ENCODE measurements around the gene RABGGTA. TPM values are rescaled to one million over a fixed set of nuclear protein-coding genes. Genes with fewer than 3 reads are reported as not detected.

RABGGTA gene
- total RNA-seq, 1 donor, result 34.0 TPM

GRCh38 chr14:24266344-24267244, 4.8 kb downstream of the RABGGTA start:
- no peak overlapping the region for H3K4me2 ChIP-seq (ENCODE audit: insufficient read depth, low read length)
- peaks cover 38% of the 10 kb centered on the region for H3K36me3 ChIP-seq (ENCODE audit: insufficient read depth, low read length)
- H2AFZ ChIP-seq (ENCODE audit: low read length), result no peak overlapping the region
- TF ChIP-seq CTCF (IDR thresholded peaks at IDR 0.05; ENCODE audit: extremely low read depth, low read depth, low read length), result no peak
- DNase-seq (ENCODE audit: insufficient read length, low spot score, missing footprints), result no peak
- H3K4me3 ChIP-seq (ENCODE audit: insufficient read depth, low read length), result no peak overlapping the region
- no peaks in the 10 kb centered on the region for H4K20me1 ChIP-seq (ENCODE audit: insufficient read depth, low read length)
- no peaks in the 10 kb centered on the region for H3K27me3 ChIP-seq (ENCODE audit: insufficient read depth, low read length)
- no peak overlapping the region for H3K27ac ChIP-seq (ENCODE audit: low read depth, low read length)
- H3K4me1 ChIP-seq (ENCODE audit: insufficient read depth, low read length), result peaks cover under 1% of the 10 kb centered on the region
- H3K79me2 ChIP-seq (ENCODE audit: insufficient read depth, low read length), result peaks cover 5% of the 10 kb centered on the region
- H3K9me3 ChIP-seq (ENCODE audit: low read depth, low read length), result no peaks in the 10 kb centered on the region

- no peak for TF ChIP-seq CTCF (IDR thresholded peaks at IDR 0.05; ENCODE audit: extremely low read depth, low read depth, low read length)
- no peak overlapping the region for H3K27ac ChIP-seq (ENCODE audit: low read depth, low read length)
Observed at GRCh38 chr14:24264298-24264697, 7.1 kb downstream of the RABGGTA start.

GRCh38 chr14:24263848-24264247, 7.5 kb downstream of the RABGGTA start:
- no peaks in the 10 kb centered on the region for H3K79me2 ChIP-seq (ENCODE audit: insufficient read depth, low read length)
- H3K27ac ChIP-seq (ENCODE audit: low read depth, low read length), result no peak overlapping the region
- peaks cover 28% of the 10 kb centered on the region for H3K36me3 ChIP-seq (ENCODE audit: insufficient read depth, low read length)
- no peaks in the 10 kb centered on the region for H3K27me3 ChIP-seq (ENCODE audit: insufficient read depth, low read length)
- no peak overlapping the region for H2AFZ ChIP-seq (ENCODE audit: low read length)
- DNase-seq (ENCODE audit: insufficient read length, low spot score, missing footprints), result no peak
- no peaks in the 10 kb centered on the region for H4K20me1 ChIP-seq (ENCODE audit: insufficient read depth, low read length)
- no peak for TF ChIP-seq CTCF (IDR thresholded peaks at IDR 0.05; ENCODE audit: extremely low read depth, low read depth, low read length)
- no peak overlapping the region for H3K4me3 ChIP-seq (ENCODE audit: insufficient read depth, low read length)
- no peaks in the 10 kb centered on the region for H3K4me1 ChIP-seq (ENCODE audit: insufficient read depth, low read length)
- no peak overlapping the region for H3K4me2 ChIP-seq (ENCODE audit: insufficient read depth, low read length)
- no peaks in the 10 kb centered on the region for H3K9me3 ChIP-seq (ENCODE audit: low read depth, low read length)

More at GRCh38 chr14:24264298-24264697, 7.1 kb downstream of the RABGGTA start:
- no peak for DNase-seq (ENCODE audit: insufficient read length, low spot score, missing footprints)
- Histone ChIP-seq H3K9me3 (ENCODE audit: low read depth, low read length) (no peaks in the 10 kb centered on the region), H3K4me3 (ENCODE audit: insufficient read depth, low read length) (no peak overlapping the region), H3K36me3 (ENCODE audit: insufficient read depth, low read length) (peaks cover 32% of the 10 kb centered on the region), H4K20me1 (ENCODE audit: insufficient read depth, low read length) (no peaks in the 10 kb centered on the region), H2AFZ (ENCODE audit: low read length) (no peak overlapping the region), H3K4me1 (ENCODE audit: insufficient read depth, low read length) (no peaks in the 10 kb centered on the region), H3K4me2 (ENCODE audit: insufficient read depth, low read length) (no peak overlapping the region), H3K79me2 (ENCODE audit: insufficient read depth, low read length) (no peaks in the 10 kb centered on the region), H3K27me3 (ENCODE audit: insufficient read depth, low read length) (no peaks in the 10 kb centered on the region)
